ENCODE measurements around the gene KRTAP5-9. TPM values are rescaled to one million over a fixed set of nuclear protein-coding genes. Genes with fewer than 3 reads are reported as not detected.

KRTAP5-9 gene
- polyA plus RNA-seq, 2 of the 4 experiments (the other 2 are of a cell fraction) = not detected

- POLR2A ChIA-PET = no interaction called here
These were observed 26.2 kb downstream of the KRTAP5-9 start for GRCh38 chr11:71574418-71574817.

DNA sequence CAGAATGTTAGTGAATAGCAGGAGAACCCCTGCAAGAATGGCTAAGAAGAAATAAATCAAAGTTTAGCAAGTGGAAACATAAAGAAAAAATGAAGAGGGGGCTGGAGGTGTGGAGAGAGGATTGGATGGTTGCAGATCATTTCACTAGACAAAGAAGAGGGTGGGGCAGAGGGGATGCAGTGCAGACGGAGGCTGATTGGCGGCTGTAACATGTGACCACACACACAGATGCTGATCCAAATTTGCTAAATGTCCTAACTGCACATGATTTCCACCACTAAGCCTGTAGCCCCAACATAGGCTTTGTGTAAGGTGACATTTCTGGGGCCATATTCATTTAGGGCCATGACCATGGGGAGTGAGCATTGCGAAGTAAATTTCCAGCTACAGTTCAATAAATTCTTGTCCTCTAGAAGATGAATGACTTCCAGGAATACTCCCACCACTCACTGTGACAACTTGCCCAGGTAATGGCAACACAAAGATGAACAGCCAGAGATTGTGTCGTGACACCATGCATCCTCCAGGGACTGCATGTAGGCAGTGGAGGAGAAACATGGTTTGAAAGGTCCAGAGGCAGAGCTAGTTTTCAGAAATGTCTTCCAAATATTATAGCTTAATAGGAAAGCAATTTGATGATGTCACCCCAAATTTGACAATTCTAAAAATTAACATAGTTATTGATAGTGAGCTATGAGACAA is 27.7 kb downstream of the KRTAP5-9 start:
- ChIA-PET POLR2A (no interaction called here), CTCF (interaction anchor here (1.1 to 2.0 kb wide), 2 partner anchors 11 to 63 kb away, joined by 3 to 8 read pairs; partner anchors contain the start of gene KRTAP5-10)
- 29% methylated on average over 4 of the region's 4 CpGs for WGBS (ENCODE audit: missing lambda C conversion rate)
- Histone ChIP-seq H3K4me2 (no peak overlapping the region), H3K4me1 (0 out of 3 replicates have a peak, but pooled peaks cover 2% of the 10 kb centered on the region), H3K9me3 (no peaks in the 10 kb centered on the region), H3K27ac (no peak overlapping the region), H3K4me3 (no peak overlapping the region)
- ATAC-seq (no peak), DNase-seq (ENCODE audit: low read depth in 1 of 2, low spot score in 1 of 2) (no peak), FAIRE-seq (no peak)
- TF ChIP-seq MAFK (IDR thresholded peaks at IDR 0.05; ENCODE audit: partially characterized antibody) = no peak
- TF ChIP-seq POLR2AphosphoS2 (conservative IDR thresholded peaks at IDR 0.05; ENCODE audit: low read length) = no peak
- no peak for TF ChIP-seq POLR2A (IDR thresholded peaks at IDR 0.05; ENCODE audit: low read length)
- TF ChIP-seq CEBPB (IDR thresholded peaks at IDR 0.05) = no peak
- TF ChIP-seq HOXB5 (CRISPR knock-in tag; IDR thresholded peaks at IDR 0.05) = no peak
- TF ChIP-seq BHLHE40 (IDR thresholded peaks at IDR 0.05; ENCODE audit: low read depth, low read length) = no peak
- no peak for TF ChIP-seq TFCP2L1 (CRISPR knock-in tag; IDR thresholded peaks at IDR 0.05)
- TF ChIP-seq NFE2L2 (conservative IDR thresholded peaks at IDR 0.05; ENCODE audit: low read length) = no peak
- TF ChIP-seq MAZ (IDR thresholded peaks at IDR 0.05; ENCODE audit: borderline replicate concordance, low read depth, low read length) = no peak
- no peak for TF ChIP-seq ZSCAN20 (CRISPR knock-in tag; IDR thresholded peaks at IDR 0.05)
- TF ChIP-seq PHF8 (IDR thresholded peaks at IDR 0.05; ENCODE audit: borderline replicate concordance, low read depth) = no peak
- TF ChIP-seq ZNF302 (CRISPR knock-in tag; IDR thresholded peaks at IDR 0.05) = no peak
- TF ChIP-seq HES2 (IDR thresholded peaks at IDR 0.05) = no peak
- TF ChIP-seq, protein P1, sequence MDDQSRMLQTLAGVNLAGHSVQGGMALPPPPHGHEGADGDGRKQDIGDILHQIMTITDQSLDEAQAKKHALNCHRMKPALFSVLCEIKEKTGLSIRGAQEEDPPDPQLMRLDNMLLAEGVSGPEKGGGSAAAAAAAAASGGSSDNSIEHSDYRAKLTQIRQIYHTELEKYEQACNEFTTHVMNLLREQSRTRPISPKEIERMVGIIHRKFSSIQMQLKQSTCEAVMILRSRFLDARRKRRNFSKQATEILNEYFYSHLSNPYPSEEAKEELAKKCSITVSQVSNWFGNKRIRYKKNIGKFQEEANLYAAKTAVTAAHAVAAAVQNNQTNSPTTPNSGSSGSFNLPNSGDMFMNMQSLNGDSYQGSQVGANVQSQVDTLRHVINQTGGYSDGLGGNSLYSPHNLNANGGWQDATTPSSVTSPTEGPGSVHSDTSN (IDR thresholded peaks at IDR 0.05) = no peak

More at GRCh38 chr11:71574418-71574817, 26.2 kb downstream of the KRTAP5-9 start:
- no peaks in the 10 kb centered on the region for H3K4me1 ChIP-seq
- no peaks in the 10 kb centered on the region for H3K9me3 ChIP-seq
- H3K4me2 ChIP-seq = no peak overlapping the region
- H3K27ac ChIP-seq = no peak overlapping the region
- ATAC-seq (no peak), DNase-seq (ENCODE audit: low read depth in 1 of 2, low spot score in 1 of 2) (no peak), FAIRE-seq (no peak)
- CTCF ChIA-PET = interaction anchor here (1.4 to 2.0 kb wide), 2 partner anchors 10 to 11 kb away, joined by 5 to 8 read pairs; partner anchors contain the start of gene KRTAP5-10
- no peak overlapping the region for H3K4me3 ChIP-seq
- no peak for TF ChIP-seq RCOR1 (IDR thresholded peaks at IDR 0.05; ENCODE audit: low read depth, low read length)
- TF ChIP-seq CBX2 (IDR thresholded peaks at IDR 0.05; ENCODE audit: borderline replicate concordance, low read depth) = no peak
- TF ChIP-seq EP300 (IDR thresholded peaks at IDR 0.05) = no peak
- TF ChIP-seq CHD4 (IDR thresholded peaks at IDR 0.05; ENCODE audit: borderline replicate concordance) = no peak
- no peak for TF ChIP-seq HEYL (CRISPR knock-in tag; IDR thresholded peaks at IDR 0.05)
- no peak for TF ChIP-seq CBX8 (IDR thresholded peaks at IDR 0.05)
- TF ChIP-seq ZNF302 (CRISPR knock-in tag; IDR thresholded peaks at IDR 0.05) = no peak
- TF ChIP-seq CEBPB (IDR thresholded peaks at IDR 0.05) = no peak
- TF ChIP-seq RAD21 (conservative IDR thresholded peaks at IDR 0.05 in 1 of 2, IDR thresholded peaks at IDR 0.05 in 1 of 2) = no peak
- TF ChIP-seq TFCP2L1 (CRISPR knock-in tag; IDR thresholded peaks at IDR 0.05) = no peak
- TF ChIP-seq, protein P2, sequence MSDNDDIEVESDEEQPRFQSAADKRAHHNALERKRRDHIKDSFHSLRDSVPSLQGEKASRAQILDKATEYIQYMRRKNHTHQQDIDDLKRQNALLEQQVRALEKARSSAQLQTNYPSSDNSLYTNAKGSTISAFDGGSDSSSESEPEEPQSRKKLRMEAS (IDR thresholded peaks at IDR 0.05) = no peak
- TF ChIP-seq TP53 (CRISPR knock-in tag; IDR thresholded peaks at IDR 0.05) = no peak
- TF ChIP-seq SREBF2 (IDR thresholded peaks at IDR 0.05) = no peak
- TF ChIP-seq, protein P3, sequence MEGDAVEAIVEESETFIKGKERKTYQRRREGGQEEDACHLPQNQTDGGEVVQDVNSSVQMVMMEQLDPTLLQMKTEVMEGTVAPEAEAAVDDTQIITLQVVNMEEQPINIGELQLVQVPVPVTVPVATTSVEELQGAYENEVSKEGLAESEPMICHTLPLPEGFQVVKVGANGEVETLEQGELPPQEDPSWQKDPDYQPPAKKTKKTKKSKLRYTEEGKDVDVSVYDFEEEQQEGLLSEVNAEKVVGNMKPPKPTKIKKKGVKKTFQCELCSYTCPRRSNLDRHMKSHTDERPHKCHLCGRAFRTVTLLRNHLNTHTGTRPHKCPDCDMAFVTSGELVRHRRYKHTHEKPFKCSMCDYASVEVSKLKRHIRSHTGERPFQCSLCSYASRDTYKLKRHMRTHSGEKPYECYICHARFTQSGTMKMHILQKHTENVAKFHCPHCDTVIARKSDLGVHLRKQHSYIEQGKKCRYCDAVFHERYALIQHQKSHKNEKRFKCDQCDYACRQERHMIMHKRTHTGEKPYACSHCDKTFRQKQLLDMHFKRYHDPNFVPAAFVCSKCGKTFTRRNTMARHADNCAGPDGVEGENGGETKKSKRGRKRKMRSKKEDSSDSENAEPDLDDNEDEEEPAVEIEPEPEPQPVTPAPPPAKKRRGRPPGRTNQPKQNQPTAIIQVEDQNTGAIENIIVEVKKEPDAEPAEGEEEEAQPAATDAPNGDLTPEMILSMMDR (IDR thresholded peaks at IDR 0.05) = no peak
- TF ChIP-seq NR3C1 (IDR thresholded peaks at IDR 0.05) = no peak
- TF ChIP-seq POLR2A (IDR thresholded peaks at IDR 0.05; ENCODE audit: low read length) = no peak
- TF ChIP-seq MYC (IDR thresholded peaks at IDR 0.05; ENCODE audit: borderline replicate concordance, low read length) = no peak
- TF ChIP-seq NPAS2 (CRISPR knock-in tag; IDR thresholded peaks at IDR 0.05; ENCODE audit: borderline replicate concordance) = no peak
- TF ChIP-seq ZFP36 (IDR thresholded peaks at IDR 0.05; ENCODE audit: borderline replicate concordance, partially characterized antibody) = no peak
- TF ChIP-seq, protein P4, sequence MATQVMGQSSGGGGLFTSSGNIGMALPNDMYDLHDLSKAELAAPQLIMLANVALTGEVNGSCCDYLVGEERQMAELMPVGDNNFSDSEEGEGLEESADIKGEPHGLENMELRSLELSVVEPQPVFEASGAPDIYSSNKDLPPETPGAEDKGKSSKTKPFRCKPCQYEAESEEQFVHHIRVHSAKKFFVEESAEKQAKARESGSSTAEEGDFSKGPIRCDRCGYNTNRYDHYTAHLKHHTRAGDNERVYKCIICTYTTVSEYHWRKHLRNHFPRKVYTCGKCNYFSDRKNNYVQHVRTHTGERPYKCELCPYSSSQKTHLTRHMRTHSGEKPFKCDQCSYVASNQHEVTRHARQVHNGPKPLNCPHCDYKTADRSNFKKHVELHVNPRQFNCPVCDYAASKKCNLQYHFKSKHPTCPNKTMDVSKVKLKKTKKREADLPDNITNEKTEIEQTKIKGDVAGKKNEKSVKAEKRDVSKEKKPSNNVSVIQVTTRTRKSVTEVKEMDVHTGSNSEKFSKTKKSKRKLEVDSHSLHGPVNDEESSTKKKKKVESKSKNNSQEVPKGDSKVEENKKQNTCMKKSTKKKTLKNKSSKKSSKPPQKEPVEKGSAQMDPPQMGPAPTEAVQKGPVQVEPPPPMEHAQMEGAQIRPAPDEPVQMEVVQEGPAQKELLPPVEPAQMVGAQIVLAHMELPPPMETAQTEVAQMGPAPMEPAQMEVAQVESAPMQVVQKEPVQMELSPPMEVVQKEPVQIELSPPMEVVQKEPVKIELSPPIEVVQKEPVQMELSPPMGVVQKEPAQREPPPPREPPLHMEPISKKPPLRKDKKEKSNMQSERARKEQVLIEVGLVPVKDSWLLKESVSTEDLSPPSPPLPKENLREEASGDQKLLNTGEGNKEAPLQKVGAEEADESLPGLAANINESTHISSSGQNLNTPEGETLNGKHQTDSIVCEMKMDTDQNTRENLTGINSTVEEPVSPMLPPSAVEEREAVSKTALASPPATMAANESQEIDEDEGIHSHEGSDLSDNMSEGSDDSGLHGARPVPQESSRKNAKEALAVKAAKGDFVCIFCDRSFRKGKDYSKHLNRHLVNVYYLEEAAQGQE (IDR thresholded peaks at IDR 0.05) = no peak
- 36% methylated on average over 5 of the region's 5 CpGs for WGBS (ENCODE audit: missing lambda C conversion rate)
